Panc1 (cell line): Measurements from ENCODE around the gene KCNE2.
"Not testable (repeated sequence)": the region's sequence is repeated elsewhere in the genome, so short reads cannot be mapped to it uniquely, and the experiment has no call there.

Source experiments
- POLR2AphosphoS5 ChIP-seq: IDR thresholded peaks from 2 replicates; pipeline ENCODE4 v1.6.1; 2012; ENCODE audit warnings: mild to moderate bottlenecking, low read depth, low read length, moderate library complexity
- SIN3A ChIP-seq: IDR thresholded peaks from 2 replicates; pipeline ENCODE4 v1.6.1; 2012; ENCODE audit warnings: low read depth, mild to moderate bottlenecking, low read length, moderate library complexity, borderline replicate concordance; ENCODE audit not compliant: insufficient read depth
- TCF7L2 ChIP-seq: IDR thresholded peaks from 2 replicates; pipeline ENCODE4 v1.6.1; 2011; ENCODE audit warnings: mild to moderate bottlenecking, low read depth, low read length, inconsistent platforms
- TF ChIP-seq, protein P1 (sequence below): fragments of 450-650 bp; IDR thresholded peaks from 2 replicates; pipeline ENCODE4 v1.5.1; 2017; ENCODE audit warnings: mild to moderate bottlenecking
- TF ChIP-seq, protein P2 (sequence below), 2 experiments: IDR thresholded peaks; 2 replicates each; pipeline ENCODE4 v1.6.1; 2011 to 2012; ENCODE audit warnings: low read depth in 2 of 2, control low read depth in 1 of 2, low read length in 1 of 2, mild to moderate bottlenecking in 1 of 2, moderate library complexity in 1 of 2; ENCODE audit not compliant: insufficient read depth in 1 of 2

- TF ChIP-seq, protein P1, sequence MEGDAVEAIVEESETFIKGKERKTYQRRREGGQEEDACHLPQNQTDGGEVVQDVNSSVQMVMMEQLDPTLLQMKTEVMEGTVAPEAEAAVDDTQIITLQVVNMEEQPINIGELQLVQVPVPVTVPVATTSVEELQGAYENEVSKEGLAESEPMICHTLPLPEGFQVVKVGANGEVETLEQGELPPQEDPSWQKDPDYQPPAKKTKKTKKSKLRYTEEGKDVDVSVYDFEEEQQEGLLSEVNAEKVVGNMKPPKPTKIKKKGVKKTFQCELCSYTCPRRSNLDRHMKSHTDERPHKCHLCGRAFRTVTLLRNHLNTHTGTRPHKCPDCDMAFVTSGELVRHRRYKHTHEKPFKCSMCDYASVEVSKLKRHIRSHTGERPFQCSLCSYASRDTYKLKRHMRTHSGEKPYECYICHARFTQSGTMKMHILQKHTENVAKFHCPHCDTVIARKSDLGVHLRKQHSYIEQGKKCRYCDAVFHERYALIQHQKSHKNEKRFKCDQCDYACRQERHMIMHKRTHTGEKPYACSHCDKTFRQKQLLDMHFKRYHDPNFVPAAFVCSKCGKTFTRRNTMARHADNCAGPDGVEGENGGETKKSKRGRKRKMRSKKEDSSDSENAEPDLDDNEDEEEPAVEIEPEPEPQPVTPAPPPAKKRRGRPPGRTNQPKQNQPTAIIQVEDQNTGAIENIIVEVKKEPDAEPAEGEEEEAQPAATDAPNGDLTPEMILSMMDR = not testable (repeated sequence)
- TF ChIP-seq, protein P2, sequence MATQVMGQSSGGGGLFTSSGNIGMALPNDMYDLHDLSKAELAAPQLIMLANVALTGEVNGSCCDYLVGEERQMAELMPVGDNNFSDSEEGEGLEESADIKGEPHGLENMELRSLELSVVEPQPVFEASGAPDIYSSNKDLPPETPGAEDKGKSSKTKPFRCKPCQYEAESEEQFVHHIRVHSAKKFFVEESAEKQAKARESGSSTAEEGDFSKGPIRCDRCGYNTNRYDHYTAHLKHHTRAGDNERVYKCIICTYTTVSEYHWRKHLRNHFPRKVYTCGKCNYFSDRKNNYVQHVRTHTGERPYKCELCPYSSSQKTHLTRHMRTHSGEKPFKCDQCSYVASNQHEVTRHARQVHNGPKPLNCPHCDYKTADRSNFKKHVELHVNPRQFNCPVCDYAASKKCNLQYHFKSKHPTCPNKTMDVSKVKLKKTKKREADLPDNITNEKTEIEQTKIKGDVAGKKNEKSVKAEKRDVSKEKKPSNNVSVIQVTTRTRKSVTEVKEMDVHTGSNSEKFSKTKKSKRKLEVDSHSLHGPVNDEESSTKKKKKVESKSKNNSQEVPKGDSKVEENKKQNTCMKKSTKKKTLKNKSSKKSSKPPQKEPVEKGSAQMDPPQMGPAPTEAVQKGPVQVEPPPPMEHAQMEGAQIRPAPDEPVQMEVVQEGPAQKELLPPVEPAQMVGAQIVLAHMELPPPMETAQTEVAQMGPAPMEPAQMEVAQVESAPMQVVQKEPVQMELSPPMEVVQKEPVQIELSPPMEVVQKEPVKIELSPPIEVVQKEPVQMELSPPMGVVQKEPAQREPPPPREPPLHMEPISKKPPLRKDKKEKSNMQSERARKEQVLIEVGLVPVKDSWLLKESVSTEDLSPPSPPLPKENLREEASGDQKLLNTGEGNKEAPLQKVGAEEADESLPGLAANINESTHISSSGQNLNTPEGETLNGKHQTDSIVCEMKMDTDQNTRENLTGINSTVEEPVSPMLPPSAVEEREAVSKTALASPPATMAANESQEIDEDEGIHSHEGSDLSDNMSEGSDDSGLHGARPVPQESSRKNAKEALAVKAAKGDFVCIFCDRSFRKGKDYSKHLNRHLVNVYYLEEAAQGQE (IDR thresholded peaks at IDR 0.05; ENCODE audit: insufficient read depth in 1 of 2, low read depth in 2 of 2, low read length in 1 of 2) = not testable (repeated sequence)
- TF ChIP-seq SIN3A, POLR2AphosphoS5, TCF7L2: not testable (repeated sequence)
These were observed 11.3 kb downstream of the KCNE2 start, which contains the start of gene SMIM11 for GRCh38 chr21:34374940-34375618.
